Mucosa of descending colon (tissue), 3 donors: Measurements from ENCODE around the gene CADM3. TPM values are rescaled to one million over a fixed set of nuclear protein-coding genes. Genes with fewer than 3 reads are reported as not detected.

Experiments used
- ATAC-seq: fragments of 200-7000 bp; cut with Tn5 transposase; one replicate; pipeline ENCODE4 v1.9.1; 2020; ENCODE audit warnings: mild to moderate bottlenecking, moderate library complexity
- DNase-seq, 3 donors: peaks; one replicate each; pipeline ENCODE4 v3.0.0-alpha.2; 2020
- H3K36me3 ChIP-seq: fragments of 200-600 bp; one replicate; pipeline ENCODE4 v1.8.0; 2021; ENCODE audit warnings: low read depth, mild to moderate bottlenecking
- H3K4me1 ChIP-seq: fragments of 200-600 bp; one replicate; pipeline ENCODE4 v1.8.0; 2021; ENCODE audit warnings: low read depth, mild to moderate bottlenecking
- H3K4me3 ChIP-seq: fragments of 200-600 bp; one replicate; pipeline ENCODE4 v1.8.0; 2021; ENCODE audit warnings: mild to moderate bottlenecking
- H3K9me3 ChIP-seq: fragments of 200-600 bp; one replicate; pipeline ENCODE4 v1.8.0; 2021; ENCODE audit warnings: mild to moderate bottlenecking
- CTCF ChIP-seq: fragments of 200-600 bp; IDR thresholded peaks from one replicate; pipeline ENCODE4 v1.8.0; 2022; ENCODE audit warnings: antibody characterized with exemption, mild to moderate bottlenecking
- intact Hi-C, 2 donors: fragments of 100-400 bp; cut with DNase I in 1 of 2; cut with micrococcal nuclease in 1 of 2; formaldehyde crosslinking; loops; one replicate each; pipeline versions ENCODE4 v1.11.0 to v1.11.1; 2022; cut with DNase I, micrococcal nuclease
- total RNA-seq, 3 donors: library from RNA; stranded (reverse); fragmentation: NEBNext Ultra II Directional in 2 of 3; extraction: Animal tissue kit (Norgen Biotek cat#: 25700) in 2 of 3; gene quantifications; one replicate each; pipeline versions ENCODE4 v1.2.1 to v1.2.4, GENCODE V29; 2021 to 2023
- donor health status: DM: no; HTN: no; CAD: no; lungs with moderate emphysema.
- donor health status: DM: no; HTN: no; CAD: no.
- donor health status: DM: no; HTN: yes; CAD: no.

CADM3 gene
- total RNA-seq, 3 donors from 2014 or later: 2.7 to 23.3 (median 10.3) TPM

GRCh38 chr1:159201642-159202041 is 30.2 kb downstream of the CADM3 start:
- no peaks in the 10 kb centered on the region for H3K9me3 ChIP-seq
- H3K36me3 ChIP-seq: no peaks in the 10 kb centered on the region
- ATAC-seq (no peak), DNase-seq (no peak)
- H3K4me3 ChIP-seq: no peak overlapping the region
- no peaks in the 10 kb centered on the region for H3K4me1 ChIP-seq
- intact Hi-C loops: no loop called here
- no peak for TF ChIP-seq CTCF

GRCh38 chr1:159203610-159204009 is 32.2 kb downstream of the CADM3 start:
- Histone ChIP-seq H3K4me3 (no peak overlapping the region), H3K9me3 (no peaks in the 10 kb centered on the region), H3K4me1 (no peaks in the 10 kb centered on the region), H3K36me3 (no peaks in the 10 kb centered on the region)
- TF ChIP-seq CTCF: no peak
- no peak for ATAC-seq
- intact Hi-C loops: no loop called here
- no peak for DNase-seq

- Histone ChIP-seq H3K9me3 (no peaks in the 10 kb centered on the region), H3K4me3 (no peak within 1 kb of the TSS), H3K4me1 (no peaks in the 10 kb centered on the region), H3K36me3 (no peaks in the 10 kb centered on the region)
- ATAC-seq: no peak
- TF ChIP-seq CTCF: no peak
- DNase-seq: no peak
- intact Hi-C loops: no loop called here
Measured at GRCh38 chr1:159204161-159205141, 33.0 kb downstream of the CADM3 start, which contains the start of gene ACKR1. Gene ACKR1 (plus strand): TSS chr1:159204875. CDS start chr1:159204960, 85 bp downstream.

- H3K4me3 ChIP-seq: no peak overlapping the region
- H3K4me1 ChIP-seq: no peaks in the 10 kb centered on the region
- H3K36me3 ChIP-seq: no peaks in the 10 kb centered on the region
- ATAC-seq: no peak
- DNase-seq: no peak
- no peaks in the 10 kb centered on the region for H3K9me3 ChIP-seq
- intact Hi-C loops: no loop called here
- TF ChIP-seq CTCF: no peak
Measured at GRCh38 chr1:159205225-159205624, 33.8 kb downstream of the CADM3 start.

DNA sequence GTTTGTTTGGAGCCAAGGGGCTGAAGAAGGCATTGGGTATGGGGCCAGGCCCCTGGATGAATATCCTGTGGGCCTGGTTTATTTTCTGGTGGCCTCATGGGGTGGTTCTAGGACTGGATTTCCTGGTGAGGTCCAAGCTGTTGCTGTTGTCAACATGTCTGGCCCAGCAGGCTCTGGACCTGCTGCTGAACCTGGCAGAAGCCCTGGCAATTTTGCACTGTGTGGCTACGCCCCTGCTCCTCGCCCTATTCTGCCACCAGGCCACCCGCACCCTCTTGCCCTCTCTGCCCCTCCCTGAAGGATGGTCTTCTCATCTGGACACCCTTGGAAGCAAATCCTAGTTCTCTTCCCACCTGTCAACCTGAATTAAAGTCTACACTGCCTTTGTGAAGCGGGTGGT is 34.7 kb downstream of the CADM3 start:
- intact Hi-C loops: no loop called here
- Histone ChIP-seq H3K36me3 (no peaks in the 10 kb centered on the region), H3K4me3 (no peak overlapping the region), H3K4me1 (no peaks in the 10 kb centered on the region), H3K9me3 (no peaks in the 10 kb centered on the region)
- ATAC-seq (no peak), DNase-seq (no peak)
- TF ChIP-seq CTCF: no peak
